ENCODE data around the gene C4orf54.

- TF ChIP-seq, protein P1, sequence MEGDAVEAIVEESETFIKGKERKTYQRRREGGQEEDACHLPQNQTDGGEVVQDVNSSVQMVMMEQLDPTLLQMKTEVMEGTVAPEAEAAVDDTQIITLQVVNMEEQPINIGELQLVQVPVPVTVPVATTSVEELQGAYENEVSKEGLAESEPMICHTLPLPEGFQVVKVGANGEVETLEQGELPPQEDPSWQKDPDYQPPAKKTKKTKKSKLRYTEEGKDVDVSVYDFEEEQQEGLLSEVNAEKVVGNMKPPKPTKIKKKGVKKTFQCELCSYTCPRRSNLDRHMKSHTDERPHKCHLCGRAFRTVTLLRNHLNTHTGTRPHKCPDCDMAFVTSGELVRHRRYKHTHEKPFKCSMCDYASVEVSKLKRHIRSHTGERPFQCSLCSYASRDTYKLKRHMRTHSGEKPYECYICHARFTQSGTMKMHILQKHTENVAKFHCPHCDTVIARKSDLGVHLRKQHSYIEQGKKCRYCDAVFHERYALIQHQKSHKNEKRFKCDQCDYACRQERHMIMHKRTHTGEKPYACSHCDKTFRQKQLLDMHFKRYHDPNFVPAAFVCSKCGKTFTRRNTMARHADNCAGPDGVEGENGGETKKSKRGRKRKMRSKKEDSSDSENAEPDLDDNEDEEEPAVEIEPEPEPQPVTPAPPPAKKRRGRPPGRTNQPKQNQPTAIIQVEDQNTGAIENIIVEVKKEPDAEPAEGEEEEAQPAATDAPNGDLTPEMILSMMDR (IDR thresholded peaks at IDR 0.05; ENCODE audit: poor library complexity, severe bottlenecking), result no peak
- TF ChIP-seq TAF1 (IDR thresholded peaks at IDR 0.05; ENCODE audit: low read depth) (no peak), EP300 (conservative IDR thresholded peaks at IDR 0.05; ENCODE audit: poor library complexity, severe bottlenecking) (no peak), EZH2 (IDR thresholded peaks at IDR 0.05; ENCODE audit: borderline replicate concordance, insufficient read depth, low read length, poor library complexity, severe bottlenecking) (no peak)
Measured at GRCh38 chr4:99610605-99611175, 46.9 kb downstream of the C4orf54 start.
